Measurements from ENCODE around the gene C1QB.
"Not testable (repeated sequence)": the region's sequence is repeated elsewhere in the genome, so short reads cannot be mapped to it uniquely, and the experiment has no call there.

C1QB gene

GRCh38 chr1:22704440-22705067 is 51.5 kb downstream of the C1QB start:
- H3K27ac ChIP-seq (replicated peaks), result no peak overlapping the region

GRCh38 chr1:22705586-22705985 is 52.5 kb downstream of the C1QB start:
- Histone ChIP-seq H3K4me3 (replicated peaks; ENCODE audit: insufficient read depth, low read length) (no peak overlapping the region), H3K27ac (replicated peaks) (no peak overlapping the region), H3K27me3 (ENCODE audit: insufficient read depth, poor library complexity, severe bottlenecking) (peaks cover 6% of the 10 kb centered on the region)
- DNase-seq (ENCODE audit: low read depth in 1 of 2, low spot score in 1 of 2), result no peak
- TF ChIP-seq POLR2AphosphoS5 (IDR thresholded peaks at IDR 0.05; ENCODE audit: low read depth) (no peak), CTCF (IDR thresholded peaks at IDR 0.05; ENCODE audit: insufficient read depth, low read length) (no peak), GABPA (IDR thresholded peaks at IDR 0.05; ENCODE audit: low read depth) (no peak), SPI1 (IDR thresholded peaks at IDR 0.05; ENCODE audit: borderline replicate concordance, low read depth) (no peak), REST (IDR thresholded peaks at IDR 0.05; ENCODE audit: insufficient replicate concordance, low read depth) (no peak)

More at GRCh38 chr1:22704440-22705067, 51.5 kb downstream of the C1QB start:
- TF ChIP-seq GABPA (IDR thresholded peaks at IDR 0.05; ENCODE audit: low read depth), result no peak
- no peak for TF ChIP-seq REST (IDR thresholded peaks at IDR 0.05; ENCODE audit: insufficient replicate concordance, low read depth)
- TF ChIP-seq POLR2AphosphoS5 (IDR thresholded peaks at IDR 0.05; ENCODE audit: low read depth), result no peak
- peak; percentile 53 for TF ChIP-seq CTCF (IDR thresholded peaks at IDR 0.05; ENCODE audit: insufficient read depth, low read length)
- no peak overlapping the region for H3K4me3 ChIP-seq (replicated peaks; ENCODE audit: insufficient read depth, low read length)
- H3K27me3 ChIP-seq (ENCODE audit: insufficient read depth, poor library complexity, severe bottlenecking), result peaks cover under 1% of the 10 kb centered on the region
- DNase-seq (ENCODE audit: low read depth in 1 of 2, low spot score in 1 of 2), result peak; percentile 46 to 73

- DNase-seq (ENCODE audit: low read depth in 1 of 2, low spot score in 1 of 2); H3K27ac ChIP-seq (replicated peaks); H3K27me3 ChIP-seq (ENCODE audit: insufficient read depth, poor library complexity, severe bottlenecking); H3K4me3 ChIP-seq (replicated peaks; ENCODE audit: insufficient read depth, low read length): not testable (repeated sequence)
Observed at GRCh38 chr1:22706100-22706499, 53.1 kb downstream of the C1QB start.

GRCh38 chr1:22708777-22709176 is 55.7 kb downstream of the C1QB start:
- no peak for DNase-seq (ENCODE audit: low read depth in 1 of 2, low spot score in 1 of 2)
- Histone ChIP-seq H3K27me3 (ENCODE audit: insufficient read depth, poor library complexity, severe bottlenecking) (peaks cover 28% of the 10 kb centered on the region), H3K27ac (replicated peaks) (no peak overlapping the region), H3K4me3 (replicated peaks; ENCODE audit: insufficient read depth, low read length) (no peak overlapping the region)
- TF ChIP-seq REST (IDR thresholded peaks at IDR 0.05; ENCODE audit: insufficient replicate concordance, low read depth), result no peak
- TF ChIP-seq CTCF (IDR thresholded peaks at IDR 0.05; ENCODE audit: insufficient read depth, low read length), result no peak
- TF ChIP-seq POLR2AphosphoS5 (IDR thresholded peaks at IDR 0.05; ENCODE audit: low read depth), result no peak
- TF ChIP-seq SPI1 (IDR thresholded peaks at IDR 0.05; ENCODE audit: borderline replicate concordance, low read depth), result no peak
- no peak for TF ChIP-seq GABPA (IDR thresholded peaks at IDR 0.05; ENCODE audit: low read depth)

Data from HL-60 (cell line).